ENCODE results near the gene WEE2. TPM values are rescaled to one million over a fixed set of nuclear protein-coding genes. Genes with fewer than 3 reads are reported as not detected.

Gene WEE2
- total and polyA plus RNA-seq, 8 donors, result 0.37 TPM; not detected in 7

GRCh38 chr7:141709749-141710148 lies 1.6 kb downstream of the WEE2 start:
- DNase-seq, result no peak
- Histone ChIP-seq H3K4me1 (no peaks in the 10 kb centered on the region), H3K4me3 (no peak overlapping the region), H3K27me3 (no peaks in the 10 kb centered on the region), H3K27ac (peak overlapping the region in 1 of 5 donors; percentile 36), H3K9me3 (no peaks in the 10 kb centered on the region), H3K36me3 (peaks cover 0 to 4% (median 0%) of the 10 kb centered on the region in 4 donors)
- TF ChIP-seq EP300 (IDR thresholded peaks at IDR 0.05) (no peak), POLR2AphosphoS5 (IDR thresholded peaks at IDR 0.05) (no peak), POLR2A (IDR thresholded peaks at IDR 0.05) (no peak), CTCF (IDR thresholded peaks at IDR 0.05) (no peak)
- intact Hi-C loops (cut with DNase I; ENCODE audit: low total_unique reads), result no loop called here
- WGBS, 5 donors, result 71 to 82% (median 76%) methylated on average over 4 of the region's 4 CpGs

- H3K4me3 ChIP-seq, result no peak overlapping the region
- no peaks in the 10 kb centered on the region for H3K4me1 ChIP-seq
- whole genome bisulfite sequencing, 5 donors, result 22 to 48% (median 35%) methylated on average over 1 of the region's 1 CpG
- H3K27me3 ChIP-seq, result no peaks in the 10 kb centered on the region
- TF ChIP-seq EP300 (IDR thresholded peaks at IDR 0.05) (no peak), CTCF (IDR thresholded peaks at IDR 0.05) (no peak), POLR2A (IDR thresholded peaks at IDR 0.05) (no peak), POLR2AphosphoS5 (IDR thresholded peaks at IDR 0.05) (no peak)
- DNase-seq, result no peak
- H3K27ac ChIP-seq, result no peak overlapping the region
- no peaks in the 10 kb centered on the region for H3K9me3 ChIP-seq
- H3K36me3 ChIP-seq, result peaks cover 0 to 4% (median 0%) of the 10 kb centered on the region in 4 donors
- intact Hi-C loops (cut with DNase I; ENCODE audit: low total_unique reads), result no loop called here
These were observed 2.1 kb downstream of the WEE2 start for GRCh38 chr7:141710301-141710700.

- peaks cover 0 to 4% (median 0%) of the 10 kb centered on the region in 4 donors for H3K36me3 ChIP-seq
- TF ChIP-seq POLR2A (IDR thresholded peaks at IDR 0.05), result no peak
- TF ChIP-seq CTCF (IDR thresholded peaks at IDR 0.05), result no peak
- TF ChIP-seq POLR2AphosphoS5 (IDR thresholded peaks at IDR 0.05), result no peak
- no peak for TF ChIP-seq EP300 (IDR thresholded peaks at IDR 0.05)
- DNase-seq, result no peak
- no peak overlapping the region for H3K4me3 ChIP-seq
- 83 to 92% (median 89%) methylated on average over 5 of the region's 5 CpGs for WGBS, 5 donors
- intact Hi-C loops (cut with DNase I; ENCODE audit: low total_unique reads), result no loop called here
- no peak overlapping the region for H3K27ac ChIP-seq
- no peaks in the 10 kb centered on the region for H3K27me3 ChIP-seq
- no peaks in the 10 kb centered on the region for H3K9me3 ChIP-seq
- no peaks in the 10 kb centered on the region for H3K4me1 ChIP-seq
These were observed 4.6 kb downstream of the WEE2 start for GRCh38 chr7:141712603-141713255.

GRCh38 chr7:141713890-141714289 lies 5.7 kb downstream of the WEE2 start:
- DNase-seq, result no peak
- Histone ChIP-seq H3K27ac (no peak overlapping the region), H3K9me3 (no peaks in the 10 kb centered on the region), H3K36me3 (peaks cover 0 to 4% (median 0%) of the 10 kb centered on the region in 4 donors), H3K27me3 (no peaks in the 10 kb centered on the region), H3K4me1 (no peaks in the 10 kb centered on the region), H3K4me3 (no peak overlapping the region)
- WGBS, 5 donors, result 71 to 95% (median 91%) methylated on average over 1 of the region's 1 CpG
- intact Hi-C loops (cut with DNase I; ENCODE audit: low total_unique reads), result no loop called here
- TF ChIP-seq EP300 (IDR thresholded peaks at IDR 0.05) (no peak), POLR2A (IDR thresholded peaks at IDR 0.05) (no peak), POLR2AphosphoS5 (IDR thresholded peaks at IDR 0.05) (no peak), CTCF (IDR thresholded peaks at IDR 0.05) (no peak)

Measured in stomach (tissue), 9 donors.